Activated CD4-positive, CD25-positive, alpha-beta regulatory T cell treated with anti-CD3 and anti-CD28 coated beads, Interleukin-2, amount 50 U/mL, for 16 hours (primary cell): Measurements from ENCODE around the gene RNF126.
A peak's percentile ranks its signal among the peaks of the same experiment; 100 is the strongest.
"Not testable (repeated sequence)": the region's sequence is repeated elsewhere in the genome, so short reads cannot be mapped to it uniquely, and the experiment has no call there.

Source experiments
- DNase-seq: peaks from one replicate; pipeline ENCODE4 v3.0.0-alpha.2; 2020; ENCODE audit warnings: low read depth, low spot score

Gene RNF126

DNA sequence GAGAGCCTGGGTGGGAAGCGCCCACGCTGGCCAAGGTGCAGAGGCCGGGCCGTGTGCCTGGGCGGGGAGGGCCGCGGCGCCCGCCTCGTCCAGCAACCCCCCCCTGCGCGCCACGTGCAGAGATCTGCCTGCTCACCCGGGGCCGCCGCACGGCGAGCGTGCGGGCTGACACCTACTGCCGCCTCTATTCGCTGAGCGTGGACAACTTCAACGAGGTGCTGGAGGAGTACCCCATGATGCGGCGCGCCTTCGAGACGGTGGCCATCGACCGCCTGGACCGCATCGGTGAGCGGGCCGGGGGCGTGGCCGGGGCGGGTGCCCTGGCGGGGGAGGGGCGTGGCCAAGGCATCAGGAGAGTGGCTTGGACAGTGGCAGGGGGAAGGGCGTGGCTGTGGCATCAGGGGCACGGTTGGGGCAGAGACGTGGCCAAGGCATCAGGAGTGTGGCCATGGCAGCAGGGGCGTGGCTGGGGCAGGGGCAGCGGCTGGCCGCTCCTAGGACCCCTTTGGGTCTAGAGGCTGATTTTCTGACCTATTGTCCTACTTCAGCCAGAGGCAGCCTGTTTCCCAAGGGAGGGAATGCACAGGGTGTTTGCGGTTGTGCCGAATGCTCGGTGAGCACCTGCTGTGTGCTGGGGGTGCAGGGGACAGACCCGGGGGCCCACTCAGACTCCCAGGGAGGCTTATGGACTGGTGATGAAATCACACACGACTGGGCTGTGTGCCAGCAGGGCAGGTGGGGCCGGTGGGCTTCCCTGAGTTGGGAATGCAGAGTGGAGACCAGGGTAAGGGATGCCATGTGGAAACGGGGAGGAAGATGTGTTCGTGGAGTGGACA lies 49.1 kb downstream of the RNF126 start:
- DNase-seq: no peak

DNA sequence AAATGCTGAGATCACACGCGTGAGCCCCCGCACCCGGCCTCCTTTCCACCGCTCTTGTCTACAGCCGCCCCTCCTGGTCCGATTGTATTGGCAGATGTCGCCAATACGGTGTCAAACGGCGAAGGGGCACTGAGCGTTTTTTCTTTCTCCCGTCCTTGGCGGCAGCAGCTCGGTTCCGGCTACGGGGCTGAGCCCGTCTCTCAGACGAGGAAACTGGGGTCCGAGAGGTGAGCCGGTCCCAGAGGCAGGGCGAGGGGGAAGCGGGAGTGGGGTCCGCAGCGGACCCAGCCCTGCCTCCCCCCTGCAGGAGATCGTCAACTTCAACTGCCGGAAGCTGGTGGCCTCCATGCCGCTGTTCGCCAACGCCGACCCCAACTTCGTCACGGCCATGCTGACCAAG lies 50.1 kb downstream of the RNF126 start:
- DNase-seq: no peak

DNA sequence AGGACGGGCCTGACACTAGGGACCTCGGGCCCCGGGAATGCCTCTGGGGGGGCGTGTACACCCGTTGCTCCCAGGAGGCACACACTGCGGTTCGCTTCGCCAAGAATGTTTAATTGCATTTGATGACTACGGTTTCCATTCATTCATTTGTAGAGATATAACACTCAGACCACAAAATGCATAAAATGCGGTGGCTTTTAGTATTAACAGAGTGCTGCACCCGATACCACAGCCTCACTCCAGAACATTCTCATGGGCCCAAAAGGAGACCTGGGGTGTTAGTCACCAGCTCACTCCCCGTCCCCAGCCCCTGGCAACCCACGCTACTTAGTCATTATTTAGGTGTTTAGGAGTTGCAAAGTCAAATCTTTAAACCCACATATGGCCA lies 51.5 kb downstream of the RNF126 start:
- peak; percentile 36 for DNase-seq

DNA sequence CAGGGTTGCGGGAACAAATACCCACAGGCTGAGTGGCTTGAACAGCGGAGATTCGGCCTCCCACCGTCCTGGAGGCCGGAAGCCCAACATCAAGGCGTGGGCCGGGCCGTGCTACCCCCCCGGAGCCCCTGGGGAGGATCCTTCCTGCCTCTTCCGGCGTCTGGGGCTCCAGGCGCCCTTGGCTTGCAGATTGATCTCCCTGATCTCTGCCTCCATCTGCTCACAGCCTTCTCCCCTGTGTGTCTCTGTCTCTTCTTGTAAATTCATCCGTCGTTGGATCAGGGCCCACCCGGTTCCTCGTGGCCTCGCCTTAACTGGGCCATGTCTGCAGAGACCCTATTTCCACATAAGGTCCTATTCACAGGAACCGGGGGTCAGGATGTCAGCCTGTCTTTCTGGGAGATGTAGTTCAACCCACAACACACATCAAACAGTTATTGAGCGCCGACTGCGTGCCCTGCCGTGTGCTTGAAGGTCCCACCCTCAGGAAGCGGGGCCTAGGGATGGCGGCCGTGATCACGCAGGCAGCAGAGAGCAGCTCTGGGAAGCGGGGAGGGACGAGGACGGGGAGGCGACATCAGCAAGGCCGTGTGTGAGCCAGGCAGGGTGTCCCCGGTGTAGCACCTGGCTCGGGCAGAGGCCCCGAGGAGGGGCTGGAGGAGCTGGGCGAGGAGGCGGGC lies 52.1 kb downstream of the RNF126 start:
- no peak for DNase-seq

DNA sequence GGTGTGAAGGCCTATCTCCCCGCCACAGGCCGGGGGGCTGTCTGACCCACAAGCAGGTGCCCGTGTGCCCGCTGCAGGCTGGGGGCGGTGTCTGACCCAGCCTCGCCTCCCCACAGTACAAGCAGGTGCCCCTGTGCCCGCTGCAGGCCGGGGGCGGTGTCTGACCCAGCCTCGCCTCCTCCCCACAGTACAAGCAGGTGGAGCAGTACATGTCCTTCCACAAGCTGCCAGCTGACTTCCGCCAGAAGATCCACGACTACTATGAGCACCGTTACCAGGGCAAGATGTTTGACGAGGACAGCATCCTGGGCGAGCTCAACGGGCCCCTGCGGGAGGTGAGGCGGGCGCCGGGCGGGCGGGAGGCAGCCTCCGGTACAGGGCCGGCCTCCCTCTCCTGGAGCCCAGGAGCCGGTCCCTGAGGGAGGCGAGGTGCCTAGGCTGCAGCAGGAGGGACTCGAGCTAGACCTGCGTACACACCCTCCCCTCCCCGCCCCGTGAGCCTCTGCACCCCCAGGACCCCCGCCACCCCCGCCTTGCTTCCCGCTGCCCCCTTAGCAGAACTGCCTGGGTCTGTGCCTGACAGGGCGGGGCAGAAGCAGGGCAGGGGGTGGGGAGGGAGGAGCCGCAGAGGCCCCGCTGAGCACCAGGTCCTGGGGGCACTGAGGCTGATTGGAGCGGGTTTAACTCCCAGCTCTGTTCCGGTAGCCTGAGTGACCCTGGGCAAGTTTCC lies 52.8 kb downstream of the RNF126 start:
- DNase-seq: no peak

DNA sequence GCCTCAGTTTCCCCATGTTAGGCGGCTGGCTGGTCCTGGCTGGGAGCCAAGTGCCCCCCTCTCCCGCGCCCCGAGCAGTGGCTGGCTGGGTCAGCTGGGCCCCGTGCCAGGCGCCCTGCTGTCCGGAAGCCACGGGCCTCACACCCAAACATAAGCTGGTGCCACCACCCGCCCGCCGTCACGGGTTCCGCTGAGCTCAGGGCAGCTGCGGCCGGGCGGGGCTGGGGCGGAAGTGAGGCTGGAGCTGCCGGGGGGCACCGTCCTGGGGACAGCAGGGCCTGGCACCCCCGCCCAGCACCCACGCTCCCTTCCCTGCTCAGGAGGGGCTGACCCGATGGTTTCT lies 54.0 kb downstream of the RNF126 start:
- DNase-seq: no peak

DNA sequence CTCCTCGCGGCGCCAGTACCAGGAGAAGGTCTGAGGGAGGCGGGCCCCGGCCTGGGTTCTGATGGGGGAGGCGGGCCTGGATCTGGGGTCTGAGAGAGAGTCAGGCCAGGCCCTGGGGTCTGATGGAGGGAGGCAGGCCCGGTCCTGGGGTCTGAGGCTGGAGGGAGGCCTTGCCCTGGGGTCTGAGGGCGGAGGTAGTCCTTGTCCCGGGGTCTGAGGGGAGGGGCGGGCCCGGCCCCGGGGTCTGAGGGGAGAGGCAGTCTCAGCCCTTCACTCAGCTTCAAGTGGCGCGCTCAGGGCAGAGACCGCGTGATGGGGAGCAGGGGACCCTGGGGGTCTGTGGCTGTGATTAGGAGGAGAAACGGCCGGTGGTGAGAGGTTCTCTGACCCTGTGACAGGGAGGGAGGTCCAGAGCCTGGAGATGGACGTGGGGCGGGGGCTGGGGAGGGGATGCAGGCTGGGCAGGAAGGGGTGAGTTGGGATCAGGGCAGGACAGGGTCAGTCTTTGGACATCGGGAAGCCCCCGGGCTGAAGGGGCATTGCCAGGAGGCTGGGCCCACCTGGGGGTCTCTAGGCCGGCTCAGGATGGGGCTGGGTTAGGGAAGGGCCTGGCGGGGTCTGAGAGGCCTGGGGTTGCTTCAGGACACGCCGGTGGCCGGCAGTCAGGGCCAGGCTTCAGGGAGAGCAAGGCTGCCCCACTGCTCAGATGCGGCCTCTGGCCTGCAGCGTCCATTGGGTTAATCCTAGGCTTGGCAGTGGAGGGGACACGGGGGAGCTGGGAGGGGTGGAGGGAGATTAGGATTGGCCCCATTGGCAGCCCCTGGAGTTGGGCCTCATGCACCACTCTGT lies 54.6 kb downstream of the RNF126 start:
- no peak for DNase-seq

DNA sequence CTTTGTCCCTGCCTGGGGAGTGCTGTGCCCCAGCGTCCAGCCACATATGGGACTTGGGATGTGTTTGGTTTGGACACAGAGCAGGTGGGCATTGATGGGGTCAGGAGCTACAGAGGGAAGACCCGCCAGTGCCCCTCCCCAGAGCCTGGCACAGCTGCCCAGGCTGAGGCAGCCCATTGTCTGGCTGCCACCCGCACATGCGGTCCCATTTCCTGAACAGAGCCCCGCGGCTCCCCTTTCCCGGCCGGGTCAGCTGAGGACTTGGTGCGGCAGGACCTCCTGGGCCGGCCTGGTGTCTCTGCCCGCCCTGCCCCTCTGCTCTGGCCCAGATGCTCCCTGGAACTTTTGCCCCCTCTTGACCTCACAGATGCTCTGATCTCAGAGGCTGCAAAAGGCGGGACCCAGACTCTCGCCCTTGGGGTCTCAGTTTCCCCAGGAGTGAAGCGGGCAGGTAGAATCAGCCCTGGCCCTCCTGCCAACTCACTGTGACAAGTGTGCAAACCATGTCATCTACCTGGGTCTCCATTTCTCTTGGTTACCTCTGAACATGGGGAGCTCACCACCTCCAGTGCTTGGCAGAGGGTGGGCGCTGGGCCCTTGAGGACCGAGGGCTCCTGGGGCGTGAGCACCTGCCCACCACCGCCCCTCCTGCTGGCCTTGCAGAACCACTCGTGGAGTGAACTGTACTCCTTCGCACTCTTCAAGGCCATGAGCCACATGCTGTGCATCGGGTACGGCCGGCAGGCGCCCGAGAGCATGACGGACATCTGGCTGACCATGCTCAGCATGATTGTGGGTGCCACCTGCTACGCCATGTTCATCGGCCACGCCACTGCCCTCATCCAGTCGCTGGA lies 55.5 kb downstream of the RNF126 start:
- DNase-seq: no peak

DNA sequence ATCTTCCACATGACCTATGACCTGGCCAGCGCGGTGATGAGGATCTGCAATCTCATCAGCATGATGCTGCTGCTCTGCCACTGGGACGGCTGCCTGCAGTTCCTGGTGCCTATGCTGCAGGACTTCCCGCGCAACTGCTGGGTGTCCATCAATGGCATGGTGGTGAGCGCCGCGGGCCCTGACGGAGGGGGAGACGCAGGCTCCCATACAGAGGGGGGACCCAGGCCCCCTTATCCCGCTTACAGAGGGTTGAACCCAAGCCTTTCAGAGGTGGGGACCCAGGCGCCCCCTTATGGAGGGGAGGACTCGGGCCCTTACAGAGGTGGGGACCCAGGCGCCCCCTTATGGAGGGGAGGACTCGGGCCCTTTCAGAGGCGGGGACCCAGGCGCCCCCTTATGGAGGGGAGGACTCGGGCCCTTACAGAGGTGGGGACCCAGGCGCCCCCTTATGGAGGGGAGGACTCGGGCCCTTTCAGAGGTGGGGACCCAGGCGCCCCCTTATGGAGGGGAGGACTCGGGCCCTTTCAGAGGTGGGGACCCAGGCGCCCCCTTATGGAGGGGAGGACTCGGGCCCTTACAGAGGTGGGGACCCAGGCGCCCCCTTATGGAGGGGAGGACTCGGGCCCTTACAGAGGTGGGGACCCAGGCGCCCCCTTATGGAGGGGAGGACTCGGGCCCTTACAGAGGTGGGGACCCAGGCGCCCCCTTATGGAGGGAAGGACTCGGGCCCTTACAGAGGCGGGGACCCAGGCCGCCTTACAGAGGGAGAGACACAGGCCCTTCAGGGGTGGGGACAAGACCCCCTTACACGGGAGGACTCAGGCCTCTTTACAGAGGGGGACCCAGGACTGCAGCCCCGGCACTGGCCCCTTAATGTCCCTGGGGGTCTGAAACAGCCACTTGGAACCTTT lies 57.7 kb downstream of the RNF126 start:
- not testable (repeated sequence) for DNase-seq

DNA sequence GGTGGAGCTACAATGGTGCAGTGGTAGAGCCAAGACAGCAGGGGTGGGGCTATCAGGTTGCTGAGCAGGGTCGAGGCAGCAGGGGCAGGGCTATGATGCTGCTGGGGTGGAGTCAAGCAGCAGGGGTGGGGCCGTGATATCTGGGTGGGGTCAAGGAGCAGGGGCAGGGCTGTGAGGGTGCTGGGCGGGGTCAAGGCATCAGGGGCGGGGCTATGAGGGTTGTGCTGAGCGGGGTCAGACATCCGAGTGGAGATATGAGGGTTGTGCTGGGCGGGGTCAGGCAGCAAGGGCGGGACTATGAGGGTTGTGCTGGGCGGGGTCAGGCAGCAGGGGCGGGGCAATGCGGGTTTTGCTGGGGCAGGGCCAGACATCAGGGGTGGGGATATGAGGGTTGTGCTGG lies 58.7 kb downstream of the RNF126 start:
- no peak for DNase-seq

DNA sequence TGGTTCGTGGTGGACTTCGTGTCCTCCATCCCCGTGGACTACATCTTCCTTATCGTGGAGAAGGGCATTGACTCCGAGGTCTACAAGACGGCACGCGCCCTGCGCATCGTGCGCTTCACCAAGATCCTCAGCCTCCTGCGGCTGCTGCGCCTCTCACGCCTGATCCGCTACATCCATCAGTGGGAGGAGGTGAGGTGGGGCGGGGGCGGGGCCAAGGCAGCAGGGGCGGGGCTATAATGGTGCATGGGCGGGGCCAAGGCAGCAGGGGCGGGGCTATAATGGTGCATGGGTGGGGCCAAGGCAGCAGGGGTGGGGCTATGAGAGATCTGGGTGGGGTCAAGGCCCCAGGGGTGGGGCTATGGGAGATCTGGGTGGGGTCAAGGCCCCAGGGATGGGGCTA lies 59.2 kb downstream of the RNF126 start:
- not testable (repeated sequence) for DNase-seq

DNA sequence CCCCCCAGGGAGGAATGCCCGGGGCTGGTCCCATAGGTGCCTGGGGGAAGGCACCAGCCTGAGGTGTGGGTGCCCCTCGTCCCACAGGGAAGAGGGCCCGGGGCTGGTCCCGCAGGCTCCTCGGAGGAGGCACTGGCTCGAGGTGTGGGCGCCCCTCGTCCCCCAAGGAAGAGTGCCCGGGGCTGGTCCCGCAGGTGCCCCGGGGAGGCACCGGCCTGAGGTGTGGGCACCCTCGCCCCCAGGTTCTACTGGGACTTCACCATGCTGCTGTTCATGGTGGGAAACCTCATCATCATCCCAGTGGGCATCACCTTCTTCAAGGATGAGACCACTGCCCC lies 59.7 kb downstream of the RNF126 start:
- DNase-seq: not testable (repeated sequence)

DNA sequence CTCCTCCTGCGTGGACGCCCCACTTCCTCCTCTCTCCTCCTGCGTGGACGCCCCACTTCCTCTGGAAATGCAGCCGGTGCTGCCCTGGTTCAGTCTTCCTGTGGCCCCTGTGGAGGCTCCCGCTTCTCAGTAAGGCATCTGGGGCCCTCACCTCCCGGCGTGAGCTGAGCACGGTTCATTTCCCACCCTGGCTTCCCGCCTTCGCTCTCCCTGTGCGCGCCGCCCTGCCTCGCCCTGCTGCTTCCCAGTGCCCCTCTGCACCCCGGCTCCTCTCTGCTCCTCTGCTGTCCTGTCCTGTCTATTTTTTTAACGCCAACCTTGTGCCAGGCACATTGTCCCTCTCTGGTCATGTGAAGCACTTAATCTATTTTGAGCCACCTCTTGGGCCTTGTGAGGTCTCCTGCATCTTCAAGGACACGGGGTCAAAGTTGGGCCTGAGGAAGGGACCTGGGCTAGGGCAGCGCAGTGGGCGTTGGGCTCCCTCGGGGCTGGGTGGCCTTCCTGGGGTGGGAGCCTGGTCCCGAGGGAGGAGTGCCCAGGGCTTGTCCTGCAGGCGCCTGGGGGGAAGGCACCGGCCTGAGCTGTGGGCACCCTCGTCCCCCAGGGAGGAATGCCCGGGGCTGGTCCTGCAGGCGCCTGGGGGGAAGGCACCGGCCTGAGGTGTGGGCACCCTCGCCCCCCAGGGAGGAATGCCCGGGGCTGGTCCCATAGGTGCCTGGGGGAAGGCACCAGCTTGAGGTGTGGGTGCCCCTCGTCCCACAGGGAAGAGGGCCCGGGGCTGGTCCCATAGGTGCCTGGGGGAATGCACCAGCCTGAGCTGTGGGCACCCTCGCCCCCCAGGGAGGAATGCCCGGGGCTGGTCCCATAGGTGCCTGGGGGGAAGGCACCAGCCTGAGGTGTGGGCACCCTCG lies 60.4 kb downstream of the RNF126 start:
- DNase-seq: no peak

DNA sequence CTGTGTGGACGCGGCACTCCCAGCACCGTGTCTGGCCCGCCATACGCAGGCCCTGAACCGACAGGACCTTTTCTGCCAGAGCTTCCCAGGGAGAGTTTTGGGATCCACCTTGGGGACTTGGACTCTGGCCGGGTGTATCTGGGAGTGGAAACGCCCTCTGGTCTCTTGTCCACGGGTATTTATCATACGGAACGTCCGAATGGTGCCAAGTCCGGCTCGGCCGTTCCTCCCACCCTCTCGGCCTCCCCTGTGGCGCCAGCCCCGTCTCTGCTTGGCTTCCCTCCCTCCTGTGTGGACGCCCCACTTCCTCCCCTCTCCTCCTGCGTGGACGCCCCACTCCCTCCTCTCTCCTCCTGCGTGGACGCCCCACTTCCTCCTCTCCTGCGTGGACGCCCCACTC lies 61.2 kb downstream of the RNF126 start:
- DNase-seq: no peak

DNA sequence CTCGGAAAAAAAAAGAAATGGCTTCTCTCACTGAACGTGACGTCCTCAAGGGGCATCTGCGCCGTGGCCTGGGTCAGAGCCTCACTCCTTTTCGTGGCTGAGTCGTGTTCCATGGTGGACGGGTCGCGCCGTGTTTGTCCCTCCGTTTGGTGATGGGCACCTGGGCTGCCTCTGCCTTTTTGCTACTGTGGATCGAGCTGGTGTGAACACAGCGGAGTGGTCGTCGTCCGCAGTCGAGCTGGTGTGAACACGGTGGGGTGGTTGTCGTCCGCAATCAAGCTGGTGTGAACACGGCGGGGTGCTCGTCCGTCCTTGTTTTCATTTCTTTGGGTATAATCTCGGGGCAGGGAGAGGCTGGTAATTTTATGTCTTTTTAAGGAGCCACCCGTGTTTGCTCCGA lies 61.7 kb downstream of the RNF126 start:
- no peak for DNase-seq
